ENCODE results near the gene MAD1L1. TPM values are rescaled to one million over a fixed set of nuclear protein-coding genes. Genes with fewer than 3 reads are reported as not detected.

Gene MAD1L1
- total and polyA plus RNA-seq, 2 of the 4 experiments (the other 2 are of a cell fraction), result 29.0 to 40.9 TPM

DNA sequence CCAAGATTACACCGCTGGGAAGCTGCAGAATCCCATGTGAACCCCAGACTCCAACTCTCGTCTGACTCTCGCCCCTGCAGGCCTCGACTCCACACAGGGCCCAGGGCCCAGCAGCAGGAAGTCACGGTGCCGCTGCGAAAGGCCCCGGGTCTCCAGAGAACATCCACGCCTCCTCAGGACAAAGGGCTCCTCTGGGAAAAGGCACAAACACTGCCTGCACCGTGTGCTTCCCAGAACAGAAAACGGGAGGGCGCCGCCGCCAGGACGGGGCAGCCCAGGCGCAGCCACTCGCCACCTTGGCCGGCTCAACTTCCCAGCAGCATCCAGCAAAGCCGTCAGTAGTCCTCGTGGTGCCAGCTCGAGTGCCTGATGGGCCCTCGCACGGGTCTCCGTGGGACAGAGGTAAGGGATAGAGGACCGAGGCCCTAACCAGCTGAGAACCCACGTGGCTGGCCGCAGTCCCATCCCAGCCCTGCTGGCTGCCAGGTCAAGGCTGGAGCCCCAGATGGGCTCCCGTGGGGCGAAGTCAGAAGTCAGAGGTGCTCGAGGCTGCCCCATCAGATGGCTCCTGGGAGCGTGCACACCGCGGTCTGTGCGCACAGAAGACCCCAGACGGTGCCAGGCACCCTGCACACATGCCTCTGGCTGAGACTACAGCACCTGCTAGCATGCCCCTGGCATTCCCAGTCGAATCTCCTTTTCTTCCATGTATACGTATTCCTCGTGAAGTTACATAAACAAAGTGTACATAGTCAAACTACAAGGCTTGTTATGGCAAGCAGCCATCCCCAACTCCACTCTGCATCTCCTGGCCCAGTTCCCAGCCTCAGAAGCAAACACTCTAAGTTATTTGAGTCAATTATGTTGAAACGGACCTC is 60.2 kb downstream of the MAD1L1 start:
- 52% methylated on average over 28 of the region's 39 CpGs; no CpG with 5 or more reads in 1 of the 2 experiments for whole genome bisulfite sequencing, 2 experiments (ENCODE audit: extremely low coverage in 2 of 2, insufficient read length in 1 of 2)
- no peak overlapping the region for H2BK20ac ChIP-seq (ENCODE audit: low read depth, low read length)
- H3K9me3 ChIP-seq (ENCODE audit: control insufficient read depth, insufficient read depth, low read length), result no peaks in the 10 kb centered on the region
- no peak overlapping the region for H3K18ac ChIP-seq (ENCODE audit: low read depth, low read length)
- H2BK15ac ChIP-seq (ENCODE audit: low read depth, low read length), result no peak overlapping the region
- no peak overlapping the region for H3K9ac ChIP-seq (ENCODE audit: low read depth, low read length)
- intact Hi-C loops (cut with micrococcal nuclease), result loop anchor here (5.0 kb wide), 1 partner anchor 60 kb away; no protein-coding TSS in a partner anchor
- no peak overlapping the region for H3K23ac ChIP-seq (ENCODE audit: low read depth, low read length)
- BruUV-seq (replicated peaks), result no TSS peak
- no peak overlapping the region for H2BK120ac ChIP-seq (ENCODE audit: low read depth, low read length)
- ATAC-seq (ENCODE audit: low read depth) (peak; percentile 63), DNase-seq (peak; percentile 97)
- ChIA-PET POLR2A (ENCODE audit: unreplicated experiment) (no interaction called here), CTCF (interaction anchor here (0.6 kb wide), 1 partner anchor 119 kb away, joined by 3 read pairs; no protein-coding TSS in a partner anchor)
- peaks cover 4% of the 10 kb centered on the region; the same call in 1 of the 2 replicates for H3K27me3 ChIP-seq (ENCODE audit: control insufficient read depth, insufficient read depth, low read length)
- no peak overlapping the region; the same call in 1 of the 2 replicates for H3K14ac ChIP-seq (replicated peaks; ENCODE audit: low read depth, low read length)
- H3K4me2 ChIP-seq (ENCODE audit: low read depth, low read length), result no peak overlapping the region
- H3K4me3 ChIP-seq (ENCODE audit: insufficient read depth, low read depth, low read length), result no peak overlapping the region
- H2BK5ac ChIP-seq (ENCODE audit: low read depth, low read length, poor library complexity, severe bottlenecking), result no peak overlapping the region
- peaks cover 45% of the 10 kb centered on the region for H4K20me1 ChIP-seq (ENCODE audit: insufficient read depth, low read length)
- dilution Hi-C loops (cut with HindIII; ENCODE audit: low sequenced_read_pairs, unreplicated experiment), result no loop called here
- no peak overlapping the region for H4K8ac ChIP-seq (ENCODE audit: low read depth in 2 of 2, low read length in 2 of 2)
- in situ Hi-C loops (cut with MboI; ENCODE audit: low sequenced_read_pairs), result no loop called here
- no peak overlapping the region; the same call in 1 of the 2 replicates for H2AK5ac ChIP-seq (ENCODE audit: low read depth, low read length)
- TF ChIP-seq RCOR1 (IDR thresholded peaks at IDR 0.05; ENCODE audit: insufficient replicate concordance, low read length), result peak; percentile 77
- no peak for TF ChIP-seq POLR2A (IDR thresholded peaks at IDR 0.05; ENCODE audit: low read depth, low read length)
- peak; percentile 28; the same call in 1 of the 2 replicates for TF ChIP-seq MXI1 (IDR thresholded peaks at IDR 0.05; ENCODE audit: borderline replicate concordance, low read depth, low read length)
- peak; percentile 73 for TF ChIP-seq CEBPB (IDR thresholded peaks at IDR 0.05; ENCODE audit: low read depth, low read length)
- peak; percentile 52; the same call in 1 of the 2 replicates for TF ChIP-seq BHLHE40 (IDR thresholded peaks at IDR 0.05; ENCODE audit: low read depth, low read length)
- no peak for TF ChIP-seq RAD21 (IDR thresholded peaks at IDR 0.05; ENCODE audit: low read length)
- peaks cover 13 to 46% of the 10 kb centered on the region in 2 experiments; a peak in 3 of 4 replicates for H3K79me1 ChIP-seq (ENCODE audit: low read depth in 1 of 2, low read length in 2 of 2)
- H2AFZ ChIP-seq (replicated peaks; ENCODE audit: low read length, poor library complexity), result peak overlapping the region; percentile 56
- H2AK9ac ChIP-seq (replicated peaks; ENCODE audit: low read depth, low read length, poor library complexity), result peak overlapping the region; percentile 20
- H4K91ac ChIP-seq (ENCODE audit: insufficient read depth, low read depth, low read length), result no peak overlapping the region
- no peak overlapping the region for H3K4ac ChIP-seq (ENCODE audit: low read depth, low read length)
- no peak overlapping the region for H4K5ac ChIP-seq (ENCODE audit: low read depth, low read length)
- H3K4me1 ChIP-seq (ENCODE audit: control insufficient read depth, insufficient read depth, low read length), result peaks cover 24% of the 10 kb centered on the region
- no peak overlapping the region for H3K27ac ChIP-seq (ENCODE audit: insufficient read depth, low read length)
- H3K56ac ChIP-seq (ENCODE audit: extremely low read depth, insufficient read depth, low read length), result no peak overlapping the region
- H3K9me1 ChIP-seq (ENCODE audit: insufficient read depth, low read length), result peaks cover 37% of the 10 kb centered on the region
- H3K36me3 ChIP-seq (ENCODE audit: control insufficient read depth, insufficient read depth, low read length), result peaks cover 8% of the 10 kb centered on the region; the same call in 1 of the 2 replicates
